Fibroblast of skin of abdomen (primary cell): ENCODE data around the gene NAA50.

Experiments used
- DNase-seq: peaks from one replicate; pipeline ENCODE4 v3.0.0-alpha.2; 2013

Gene NAA50

GRCh38 chr3:113741620-113742019 is 4.4 kb downstream of the NAA50 start:
- no peak for DNase-seq

GRCh38 chr3:113741086-113741485 is 5.0 kb downstream of the NAA50 start:
- DNase-seq, result no peak

- peak; percentile 62 for DNase-seq
Observed at GRCh38 chr3:113736548-113737089, 9.4 kb downstream of the NAA50 start.

- no peak for DNase-seq
Observed at GRCh38 chr3:113731694-113732093, 14.4 kb downstream of the NAA50 start.

- DNase-seq, result no peak
Observed at GRCh38 chr3:113730550-113730949, 15.5 kb downstream of the NAA50 start.

- DNase-seq, result no peak
Observed at GRCh38 chr3:113728661-113729060, 17.4 kb downstream of the NAA50 start.

- no peak for DNase-seq
Observed at GRCh38 chr3:113721636-113722035, 24.4 kb downstream of the NAA50 start.

- no peak for DNase-seq
Observed at GRCh38 chr3:113719758-113720157, 26.3 kb downstream of the NAA50 start.

- no peak for DNase-seq
Observed at GRCh38 chr3:113719294-113719693, 26.8 kb downstream of the NAA50 start.

GRCh38 chr3:113717818-113718217 is 28.2 kb downstream of the NAA50 start:
- no peak for DNase-seq

- DNase-seq, result no peak
Observed at GRCh38 chr3:113717308-113717707, 28.7 kb downstream of the NAA50 start.

GRCh38 chr3:113714702-113715101 is 31.3 kb downstream of the NAA50 start:
- DNase-seq, result no peak

- DNase-seq, result peak; percentile 14
Observed at GRCh38 chr3:113712129-113712528, 33.9 kb downstream of the NAA50 start.

- DNase-seq, result no peak
Observed at GRCh38 chr3:113707835-113708234, 38.2 kb downstream of the NAA50 start.

GRCh38 chr3:113698956-113699355 is 47.1 kb downstream of the NAA50 start:
- DNase-seq, result no peak

- no peak for DNase-seq
Observed at GRCh38 chr3:113698213-113698742, 47.8 kb downstream of the NAA50 start.

GRCh38 chr3:113697500-113698090 is 48.5 kb downstream of the NAA50 start:
- DNase-seq, result no peak

- peak; percentile 99 for DNase-seq
Observed at GRCh38 chr3:113696658-113697499, 49.2 kb downstream of the NAA50 start.

- peak; percentile 61 for DNase-seq
Observed at GRCh38 chr3:113695786-113696645, 50.0 kb downstream of the NAA50 start, which contains the start of gene USF3. USF3 (minus strand) TSS chr3:113696642; CDS start chr3:113674878, 21,764 bp downstream.

GRCh38 chr3:113695431-113695785 is 50.6 kb downstream of the NAA50 start:
- peak; percentile 8 for DNase-seq

- no peak for DNase-seq
Observed at GRCh38 chr3:113690482-113690881, 55.6 kb downstream of the NAA50 start.

GRCh38 chr3:113685956-113686721 is 59.9 kb downstream of the NAA50 start:
- peak; percentile 51 for DNase-seq
